HCT116 (cell line): ENCODE measurements around the gene KLHL17. TPM values are rescaled to one million over a fixed set of nuclear protein-coding genes. Genes with fewer than 3 reads are reported as not detected.

Experiments
- ATAC-seq: fragments of 200-7000 bp; cut with Tn5 transposase; 2 replicates; pipeline ENCODE4 v1.9.1; 2020; ENCODE audit warnings: mild to moderate bottlenecking, moderate library complexity
- BruUV-seq: library from RNA; stranded (reverse); fragments of 400-500 nt; replicated peaks from 2 replicates; lab custom pipeline; 2021; lab: Mats Ljungman, UMichigan
- CTCF ChIA-PET: fragments of 300-600 bp; sonication (Branson Sonifier 250); formaldehyde crosslinking; loops from one replicate; lab custom pipeline; 2021; ENCODE audit warnings: antibody characterized with exemption; lab: Charles Lee
- POLR2A ChIA-PET: fragments of 300-600, 350-600 bp; sonication (Branson Sonifier 250); formaldehyde crosslinking; loops from one replicate; lab custom pipeline; 2021; ENCODE audit warnings: antibody characterized with exemption; lab: Charles Lee
- RAD21 ChIA-PET, 2 experiments: fragments of 300-600 bp; sonication (Branson Sonifier 250); formaldehyde crosslinking; loops; one replicate each; lab custom pipeline; 2023; ENCODE audit warnings: low total read pairs in 2 of 2; ENCODE audit not compliant: uncharacterized antibody in 2 of 2, unreplicated experiment in 2 of 2, low non-redundant PET in 1 of 2; lab: Charles Lee
- DNase-seq: peaks from one replicate; pipeline ENCODE4 v3.0.0-alpha.2; 2010; ENCODE audit warnings: low read depth, low spot score
- H2AFZ ChIP-seq: fragments of 200-600 bp; shearing (Covaris generic), sonication (generic); 2 replicates; pipeline ENCODE4 v1.6.1; 2017; ENCODE audit warnings: low read depth, mixed run types, mixed read lengths, antibody characterized with exemption, low read length; ENCODE audit not compliant: poor library complexity, severe bottlenecking
- H3K27ac ChIP-seq: 2 replicates; pipeline ENCODE4 v1.5.1; 2012; ENCODE audit warnings: low read depth, low read length
- H3K27me3 ChIP-seq: fragments of 200-600 bp; sonication (generic); 2 replicates; pipeline ENCODE4 v1.6.1; 2016; ENCODE audit warnings: mixed run types, low read length, mixed read lengths; ENCODE audit not compliant: insufficient read depth
- H3K36me3 ChIP-seq, 2 experiments: fragments of 200-500 bp in 1 of 2; fragments of 200-600 bp in 1 of 2; sonication (Bioruptor generic) in 1 of 2; sonication (generic) in 1 of 2; 2 replicates each; pipeline versions ENCODE4 v1.5.1 to v1.6.1; 2014 to 2016; ENCODE audit warnings: low read length in 2 of 2, inconsistent platforms in 1 of 2, mixed read lengths in 1 of 2, mixed run types in 1 of 2; ENCODE audit not compliant: insufficient read depth in 2 of 2, control insufficient read depth in 1 of 2
- H3K4me1 ChIP-seq, 2 experiments: fragments of 200-600 bp in 1 of 2; sonication (generic) in 1 of 2; 2 replicates each; pipeline versions ENCODE4 v1.5.1 to v1.6.1; 2012 to 2017; ENCODE audit warnings: low read length in 2 of 2, inconsistent platforms in 1 of 2, mild to moderate bottlenecking in 1 of 2, mixed read lengths in 1 of 2, mixed run types in 1 of 2, moderate library complexity in 1 of 2; ENCODE audit not compliant: insufficient read depth in 2 of 2, control insufficient read depth in 1 of 2
- H3K4me2 ChIP-seq: fragments of 200-600 bp; sonication (generic); 2 replicates; pipeline ENCODE4 v1.6.1; 2017; ENCODE audit warnings: mixed run types, low read length, mixed read lengths
- H3K4me3 ChIP-seq, 2 experiments: fragments of 200-600 bp in 1 of 2; sonication (generic) in 1 of 2; replicated peaks in 1 of 2; 2 replicates each; pipeline ENCODE4 v1.5.1; 2011 to 2016; ENCODE audit warnings: low read length in 2 of 2, control low read depth in 1 of 2, low read depth in 1 of 2, mild to moderate bottlenecking in 1 of 2, mixed read lengths in 1 of 2, mixed run types in 1 of 2
- H3K79me2 ChIP-seq: fragments of 200-600 bp; sonication (generic); 2 replicates; pipeline ENCODE4 v1.6.1; 2017; ENCODE audit warnings: mild to moderate bottlenecking, mixed run types, low read length, moderate library complexity, mixed read lengths; ENCODE audit not compliant: insufficient read depth
- H3K9ac ChIP-seq: fragments of 200-600 bp; sonication (generic); 2 replicates; pipeline ENCODE4 v1.6.1; 2016; ENCODE audit warnings: low read length, mixed read lengths
- H3K9me2 ChIP-seq: fragments of 200-600 bp; sonication (generic), shearing (Covaris generic); 2 replicates; pipeline ENCODE4 v1.6.1; 2017; ENCODE audit warnings: mixed run types, mild to moderate bottlenecking, moderate library complexity; ENCODE audit not compliant: insufficient read depth
- H3K9me3 ChIP-seq, 2 experiments: fragments of 200-500 bp in 1 of 2; fragments of 200-600 bp in 1 of 2; sonication (Bioruptor generic) in 1 of 2; sonication (generic) in 1 of 2; 2 replicates each; pipeline ENCODE4 v1.6.1; 2014 to 2017; ENCODE audit warnings: low read length in 2 of 2, mixed read lengths in 2 of 2, inconsistent platforms in 1 of 2, low read depth in 1 of 2, mild to moderate bottlenecking in 1 of 2, mixed run types in 1 of 2, moderate library complexity in 1 of 2; ENCODE audit not compliant: control insufficient read depth in 1 of 2, insufficient read depth in 1 of 2
- H4K20me1 ChIP-seq: fragments of 200-600 bp; sonication (generic), shearing (Covaris generic); 2 replicates; pipeline ENCODE4 v1.6.1; 2017; ENCODE audit warnings: mixed run types, mild to moderate bottlenecking, moderate library complexity; ENCODE audit not compliant: insufficient read depth
- CBX3 ChIP-seq: IDR thresholded peaks from 2 replicates; pipeline ENCODE4 v1.6.1; 2012; ENCODE audit warnings: low read depth
- CEBPB ChIP-seq: IDR thresholded peaks from 2 replicates; pipeline ENCODE4 v1.6.1; 2012; ENCODE audit warnings: low read depth
- ELF1 ChIP-seq: IDR thresholded peaks from 2 replicates; pipeline ENCODE4 v1.6.1; 2012; ENCODE audit warnings: low read depth, borderline replicate concordance
- EZH2phosphoT487 ChIP-seq: fragments of 200-600 bp; IDR thresholded peaks from 2 replicates; pipeline ENCODE4 v1.6.1; 2018; ENCODE audit warnings: antibody characterized with exemption, borderline replicate concordance
- JUND ChIP-seq: IDR thresholded peaks from 2 replicates; pipeline ENCODE4 v1.6.1; 2012
- MAX ChIP-seq: IDR thresholded peaks from 2 replicates; pipeline ENCODE4 v1.6.1; 2012
- POLR2A ChIP-seq: IDR thresholded peaks from 2 replicates; pipeline ENCODE4 v1.7.0; 2011; ENCODE audit warnings: borderline replicate concordance; ENCODE audit not compliant: insufficient read depth, insufficient read length; ENCODE audit errors: extremely low read depth
- REST ChIP-seq: IDR thresholded peaks from 2 replicates; pipeline ENCODE4 v1.6.1; 2012; ENCODE audit warnings: low read depth
- YY1 ChIP-seq: IDR thresholded peaks from 2 replicates; pipeline ENCODE4 v1.6.1; 2011; ENCODE audit warnings: low read length, low read depth, moderate library complexity, mild to moderate bottlenecking; ENCODE audit not compliant: insufficient replicate concordance; ENCODE audit errors: extremely low read depth
- ZNF274 ChIP-seq: fragments of 200-500 bp; sonication (Bioruptor generic); IDR thresholded peaks from 2 replicates; pipeline ENCODE4 v1.6.1; 2014; ENCODE audit warnings: mild to moderate bottlenecking, low read depth, low read length, inconsistent platforms
- intact Hi-C: fragments of 100-400 bp; cut with micrococcal nuclease; formaldehyde crosslinking; loops from 2 replicates; pipeline ENCODE4 v1.10.0; 2022
- total RNA-seq: library from RNA; stranded (reverse); gene quantifications from one replicate; pipeline ENCODE4 v1.2.1, GENCODE V29; 2021; ENCODE audit not compliant: unreplicated experiment

The KLHL17 gene
- total RNA-seq, 1 experiment from 2014 or later: 100.0 TPM

- no peak overlapping the region for H3K4me2 ChIP-seq
- H4K20me1 ChIP-seq: no peaks in the 10 kb centered on the region
- no peak overlapping the region for H3K4me3 ChIP-seq
- H3K9me2 ChIP-seq: no peaks in the 10 kb centered on the region
- ATAC-seq (no peak), DNase-seq (no peak)
- no peaks in the 10 kb centered on the region for H3K36me3 ChIP-seq
- TF ChIP-seq POLR2A (no peak), ZNF274 (no peak), CBX3 (no peak), YY1 (no peak), MAX (no peak), ELF1 (no peak), CEBPB (no peak), EZH2phosphoT487 (no peak), JUND (no peak), REST (no peak)
- no TSS peak for BruUV-seq
- no peak overlapping the region for H2AFZ ChIP-seq
- POLR2A ChIA-PET: interaction anchor here (0.6 kb wide), 1 partner anchor 10 kb away, joined by 3 read pairs; no protein-coding TSS in a partner anchor
- peaks cover 33% of the 10 kb centered on the region; the same call in 1 of the 2 replicates for H3K27me3 ChIP-seq
- no peaks in the 10 kb centered on the region for H3K79me2 ChIP-seq
- intact Hi-C loops: no loop called here
- RAD21 ChIA-PET: no interaction called here
- H3K9ac ChIP-seq: no peak overlapping the region
- CTCF ChIA-PET: no interaction called here
- H3K9me3 ChIP-seq: no peaks in the 10 kb centered on the region
- H3K27ac ChIP-seq: no peak overlapping the region
- peaks cover 21 to 26% of the 10 kb centered on the region in 2 experiments for H3K4me1 ChIP-seq
These were observed 44.0 kb upstream of the KLHL17 start for GRCh38 chr1:916173-917075.
